Esophagus squamous epithelium (tissue), 4 donors: Measurements from ENCODE around the gene APOBEC3C.

Experiments used
- CTCF ChIP-seq, 6 experiments: fragments of 450-650 bp in 4 of 6; fragments of 200-600 bp in 2 of 6; sonication (generic) in 2 of 6; IDR thresholded peaks; one replicate each; pipeline ENCODE4 v1.5.1; 2016 to 2019; ENCODE audit warnings: antibody characterized with exemption in 6 of 6, mild to moderate bottlenecking in 4 of 6, moderate library complexity in 4 of 6
- POLR2A ChIP-seq, 4 donors: fragments of 450-650 bp; IDR thresholded peaks; one replicate each; pipeline ENCODE4 v1.6.1; 2017; ENCODE audit warnings: antibody characterized with exemption in 4 of 4, mild to moderate bottlenecking in 4 of 4, moderate library complexity in 3 of 4

DNA sequence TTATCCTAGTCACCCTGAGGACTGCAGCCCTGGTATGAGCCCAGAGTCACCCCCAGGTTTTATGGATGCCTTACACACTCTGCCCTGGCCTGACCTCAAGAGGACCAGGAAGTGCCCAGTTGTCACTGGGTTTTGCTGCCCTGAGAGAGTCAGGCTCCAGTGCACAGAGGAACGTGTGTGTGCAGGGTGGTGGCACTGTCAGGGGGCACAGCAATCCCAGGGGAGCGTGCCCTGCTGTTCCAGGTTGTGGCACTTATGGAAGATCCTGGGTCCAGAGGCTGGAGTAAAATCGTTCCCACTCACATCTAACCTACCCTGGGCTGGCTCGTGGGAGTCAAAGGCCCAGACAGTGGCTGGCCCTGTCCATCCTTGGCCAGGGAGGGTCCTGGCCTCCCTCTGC lies 49.1 kb upstream of the APOBEC3C start:
- TF ChIP-seq CTCF (IDR thresholded peaks at IDR 0.05) (no peak), POLR2A (IDR thresholded peaks at IDR 0.05) (no peak)
